Measurements from ENCODE around the gene ZNF423.

DNA sequence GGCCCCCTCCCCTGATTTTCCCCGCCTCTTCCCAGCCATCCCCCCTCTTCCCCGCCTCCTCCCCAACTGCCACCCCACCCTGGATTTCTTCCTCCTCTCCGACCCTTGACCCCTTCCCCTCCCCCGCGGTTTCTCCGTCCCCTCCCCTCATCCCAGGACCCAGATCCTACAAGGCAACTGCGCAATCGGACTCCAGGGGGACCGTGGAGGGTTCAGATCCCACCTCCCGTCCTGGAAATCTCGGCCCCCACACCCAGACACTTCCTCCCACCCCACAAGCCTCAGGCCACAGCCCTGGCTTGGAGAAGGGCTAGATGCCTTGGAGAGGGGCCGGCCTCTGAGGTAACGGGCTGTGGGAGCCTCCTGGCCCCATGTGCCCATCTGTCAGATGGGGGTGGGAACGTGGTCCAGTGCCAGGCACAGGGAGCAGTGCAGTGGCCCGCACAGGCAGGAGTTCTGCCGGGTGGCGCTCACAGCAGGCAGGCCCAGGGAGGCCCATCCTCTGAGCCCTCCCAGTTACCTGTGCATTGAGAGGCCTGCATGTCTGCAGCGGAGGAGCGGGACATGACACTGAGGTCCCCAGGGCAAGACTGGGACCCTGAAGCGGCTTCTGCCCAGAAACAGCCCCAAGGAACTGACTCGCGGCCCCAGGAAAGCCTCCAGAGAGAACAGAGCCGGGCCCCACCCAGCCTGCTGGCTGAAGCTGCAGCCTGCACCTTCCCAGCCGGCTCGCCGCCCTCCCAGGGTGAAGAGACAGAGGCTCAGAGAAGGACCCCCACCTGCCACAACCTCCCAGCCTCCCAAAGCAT lies 16.7 kb downstream of the ZNF423 start:
- TF ChIP-seq, protein P1, sequence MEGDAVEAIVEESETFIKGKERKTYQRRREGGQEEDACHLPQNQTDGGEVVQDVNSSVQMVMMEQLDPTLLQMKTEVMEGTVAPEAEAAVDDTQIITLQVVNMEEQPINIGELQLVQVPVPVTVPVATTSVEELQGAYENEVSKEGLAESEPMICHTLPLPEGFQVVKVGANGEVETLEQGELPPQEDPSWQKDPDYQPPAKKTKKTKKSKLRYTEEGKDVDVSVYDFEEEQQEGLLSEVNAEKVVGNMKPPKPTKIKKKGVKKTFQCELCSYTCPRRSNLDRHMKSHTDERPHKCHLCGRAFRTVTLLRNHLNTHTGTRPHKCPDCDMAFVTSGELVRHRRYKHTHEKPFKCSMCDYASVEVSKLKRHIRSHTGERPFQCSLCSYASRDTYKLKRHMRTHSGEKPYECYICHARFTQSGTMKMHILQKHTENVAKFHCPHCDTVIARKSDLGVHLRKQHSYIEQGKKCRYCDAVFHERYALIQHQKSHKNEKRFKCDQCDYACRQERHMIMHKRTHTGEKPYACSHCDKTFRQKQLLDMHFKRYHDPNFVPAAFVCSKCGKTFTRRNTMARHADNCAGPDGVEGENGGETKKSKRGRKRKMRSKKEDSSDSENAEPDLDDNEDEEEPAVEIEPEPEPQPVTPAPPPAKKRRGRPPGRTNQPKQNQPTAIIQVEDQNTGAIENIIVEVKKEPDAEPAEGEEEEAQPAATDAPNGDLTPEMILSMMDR (IDR thresholded peaks at IDR 0.05; ENCODE audit: low read length), result no peak
- TF ChIP-seq EZH2 (optimal IDR thresholded peaks at IDR 0.05; ENCODE audit: low read depth, low read length) (no peak), EZH2phosphoT487 (IDR thresholded peaks at IDR 0.05; ENCODE audit: low read length) (no peak)

Measured in MM.1S (cell line).